LNCaP clone FGC (cell line): ENCODE results near the gene RNF207.

Experiments
- DNase-seq: peaks from one replicate; pipeline ENCODE4 v3.0.0-alpha.2; 2011; ENCODE audit warnings: low read depth
- H3K4me3 ChIP-seq: 2 replicates; pipeline ENCODE4 v1.5.1; 2011; ENCODE audit warnings: mild to moderate bottlenecking, low read depth, low read length, control low read depth
- CTCF ChIP-seq: IDR thresholded peaks from 2 replicates; pipeline ENCODE4 v1.5.1; 2012; ENCODE audit warnings: mild to moderate bottlenecking; ENCODE audit not compliant: control insufficient read depth, insufficient read depth; ENCODE audit errors: extremely low read depth

Gene RNF207

GRCh38 chr1:6269720-6270400, 63.9 kb downstream of the RNF207 start:
- H3K4me3 ChIP-seq: no peak overlapping the region
- DNase-seq: no peak
- no peak for TF ChIP-seq CTCF

GRCh38 chr1:6270401-6270800, 64.5 kb downstream of the RNF207 start:
- DNase-seq: peak; percentile 21
- TF ChIP-seq CTCF: no peak
- no peak overlapping the region for H3K4me3 ChIP-seq
